Right lobe of liver (tissue), 4 donors: ENCODE measurements around the gene STX1B.

Source experiments
- CTCF ChIP-seq, 4 donors: fragments of 200-600 bp in 3 of 4; fragments of 450-650 bp in 1 of 4; IDR thresholded peaks; one replicate each; pipeline versions ENCODE4 v1.5.1 to v1.8.0; 2016 to 2022; ENCODE audit warnings: antibody characterized with exemption in 4 of 4, mild to moderate bottlenecking in 2 of 4
- POLR2A ChIP-seq: fragments of 450-650 bp; IDR thresholded peaks from one replicate; pipeline ENCODE4 v1.6.1; 2017; ENCODE audit warnings: antibody characterized with exemption, mild to moderate bottlenecking
- donor health status: DM: no; HTN: no; CAD: no.
- donor health status: DM: no; HTN: no; CAD: no.
- donor health status: DM: no; HTN: yes; CAD: no.

- TF ChIP-seq CTCF (IDR thresholded peaks at IDR 0.05): no peak
- no peak for TF ChIP-seq POLR2A
These were observed 19.4 kb downstream of the STX1B start for GRCh38 chr16:30991052-30991451.
